GM19324 (cell line): ENCODE measurements around the gene TJP2.

ENCODE experiments used
- ATAC-seq: cut with Tn5 transposase; IDR thresholded peaks from one replicate; pipeline ENCODE4 v1.9.1; 2021; ENCODE audit warnings: mild to moderate bottlenecking, moderate library complexity; ENCODE audit not compliant: unreplicated experiment, low FRiP score

The TJP2 gene

GRCh38 chr9:69218166-69218565, 44.1 kb downstream of the TJP2 start:
- no peak for ATAC-seq

- no peak for ATAC-seq
These were observed 47.0 kb downstream of the TJP2 start for GRCh38 chr9:69221036-69221435.

GRCh38 chr9:69222970-69223369, 48.9 kb downstream of the TJP2 start:
- no peak for ATAC-seq

GRCh38 chr9:69223605-69224004, 49.5 kb downstream of the TJP2 start:
- ATAC-seq, result no peak

DNA sequence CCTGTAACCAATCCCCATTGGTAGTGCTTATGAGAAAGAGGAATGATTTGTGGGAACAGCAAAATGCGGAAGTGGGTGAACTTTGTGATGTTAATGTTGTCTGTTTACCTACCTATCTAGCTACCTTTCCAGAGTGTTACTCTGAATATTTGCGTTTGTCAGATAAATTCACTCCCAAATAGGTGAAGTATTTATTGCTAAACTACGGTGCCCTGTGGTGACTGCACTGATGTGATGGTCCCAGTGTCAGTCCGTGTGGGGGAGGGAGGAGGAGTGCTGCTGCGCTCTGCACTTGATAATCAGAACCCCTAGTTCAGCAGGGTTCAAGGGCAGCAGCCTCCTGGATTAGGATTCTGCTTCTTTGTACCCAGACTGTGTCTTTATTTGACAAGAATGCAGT, 55.3 kb downstream of the TJP2 start:
- no peak for ATAC-seq

- ATAC-seq, result no peak
These were observed 58.1 kb downstream of the TJP2 start for GRCh38 chr9:69232135-69232534.

- no peak for ATAC-seq
These were observed 60.6 kb downstream of the TJP2 start for GRCh38 chr9:69234683-69235082.

- no peak for ATAC-seq
These were observed 62.1 kb downstream of the TJP2 start for GRCh38 chr9:69236188-69236587.

- ATAC-seq, result no peak
These were observed 63.7 kb downstream of the TJP2 start for GRCh38 chr9:69237702-69238295.

- ATAC-seq, result no peak
These were observed 69.0 kb downstream of the TJP2 start for GRCh38 chr9:69243116-69243515.

- no peak for ATAC-seq
These were observed 72.6 kb downstream of the TJP2 start for GRCh38 chr9:69246629-69247028.

- ATAC-seq, result no peak
These were observed 73.9 kb downstream of the TJP2 start for GRCh38 chr9:69248005-69248404.

- ATAC-seq, result no peak
These were observed 75.3 kb downstream of the TJP2 start for GRCh38 chr9:69249337-69249736.

- no peak for ATAC-seq
These were observed 76.6 kb downstream of the TJP2 start for GRCh38 chr9:69250681-69251080.

DNA sequence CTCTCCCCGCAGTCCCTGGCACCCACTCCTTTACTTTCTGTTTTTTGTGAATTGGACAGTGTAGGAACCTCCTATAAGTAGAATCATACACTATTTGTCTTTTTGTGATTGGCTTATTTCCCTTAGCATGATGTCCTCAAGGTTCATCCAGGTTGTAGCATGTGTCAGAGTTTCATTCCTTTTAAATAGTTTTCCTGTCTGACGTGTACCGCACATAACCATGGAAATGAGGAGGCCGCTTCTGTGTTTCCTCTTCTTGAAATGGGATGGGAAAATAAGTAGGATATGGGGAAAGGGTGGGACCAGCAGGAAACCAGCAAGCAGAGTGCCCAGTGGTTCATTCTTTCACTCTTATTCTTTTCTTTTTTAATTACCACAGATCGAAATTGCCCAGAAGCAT, 78.4 kb downstream of the TJP2 start:
- no peak for ATAC-seq

- ATAC-seq, result no peak
These were observed 79.0 kb downstream of the TJP2 start for GRCh38 chr9:69253057-69253456.

- no peak for ATAC-seq
These were observed 80.1 kb downstream of the TJP2 start for GRCh38 chr9:69254223-69254622.

- ATAC-seq, result no peak
These were observed 81.5 kb downstream of the TJP2 start for GRCh38 chr9:69255591-69255990.

GRCh38 chr9:69258551-69258950, 84.5 kb downstream of the TJP2 start:
- ATAC-seq, result no peak

DNA sequence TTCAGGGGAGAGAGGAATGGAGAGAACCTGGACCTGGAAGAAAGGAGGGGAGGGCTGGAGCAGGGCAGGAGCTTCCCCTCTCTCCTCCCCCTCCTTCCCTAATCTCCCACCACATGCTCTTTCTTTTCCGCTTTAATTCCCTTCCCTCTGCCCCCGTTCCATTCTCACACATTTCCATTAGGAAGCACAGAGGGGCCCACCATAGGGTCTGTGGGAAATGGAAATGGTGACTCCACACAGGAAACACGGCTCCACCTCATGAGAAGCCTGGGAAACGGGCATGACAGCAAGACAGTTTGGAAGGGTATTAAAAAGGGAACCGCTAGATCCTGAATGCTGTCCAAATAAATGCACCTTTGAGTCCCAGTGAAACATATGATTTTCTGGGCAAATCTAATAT, 86.1 kb downstream of the TJP2 start:
- ATAC-seq, result no peak

DNA sequence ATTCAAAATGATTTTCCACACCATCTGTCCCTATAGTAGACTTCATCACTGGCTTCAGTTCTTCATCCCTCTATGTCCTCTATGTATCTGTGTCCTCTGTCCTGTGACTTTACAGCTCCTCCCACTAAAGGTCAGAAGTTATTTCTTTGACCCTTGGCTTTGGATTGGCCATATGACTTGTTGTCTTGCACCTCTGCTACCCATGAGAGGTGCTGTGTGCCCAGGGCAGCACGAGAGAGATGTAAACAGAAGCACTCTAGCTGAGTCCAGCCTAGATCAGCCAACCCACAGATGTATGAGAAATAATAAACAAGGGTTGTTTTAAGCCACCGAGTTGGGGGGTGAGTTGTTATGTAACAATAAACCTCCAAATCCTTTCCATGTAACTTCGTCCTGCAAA, 87.6 kb downstream of the TJP2 start:
- no peak for ATAC-seq

GRCh38 chr9:69264526-69264925, 90.4 kb downstream of the TJP2 start:
- no peak for ATAC-seq

GRCh38 chr9:69265891-69266290, 91.8 kb downstream of the TJP2 start:
- ATAC-seq, result no peak
